ENCODE measurements around the gene HAUS8. TPM values are rescaled to one million over a fixed set of nuclear protein-coding genes. Genes with fewer than 3 reads are reported as not detected.

The HAUS8 gene
- total RNA-seq, 6 experiments from 2014 or later: 7.6 to 13.2 (median 12.2) TPM

GRCh38 chr19:17041976-17042375, 33.3 kb downstream of the HAUS8 start:
- H3K4me1 Mint-ChIP-seq (ENCODE audit: low read depth): no peaks in the 10 kb centered on the region
- no peak for TF ChIP-seq CTCF (IDR thresholded peaks at IDR 0.05)
- DNase-seq: no peak
- no peaks in the 10 kb centered on the region for H3K36me3 Mint-ChIP-seq (ENCODE audit: low read depth)
- no peaks in the 10 kb centered on the region for H3K9me3 Mint-ChIP-seq
- no peak overlapping the region for H3K4me3 Mint-ChIP-seq
- no peak overlapping the region for H3K27ac Mint-ChIP-seq
- H3K27me3 Mint-ChIP-seq (ENCODE audit: insufficient read depth): peaks cover 11% of the 10 kb centered on the region

- Mint-ChIP-seq H3K4me3 (no peak overlapping the region), H3K4me1 (ENCODE audit: low read depth) (no peaks in the 10 kb centered on the region), H3K9me3 (no peaks in the 10 kb centered on the region), H3K27me3 (ENCODE audit: insufficient read depth) (peaks cover 21% of the 10 kb centered on the region), H3K27ac (no peak overlapping the region), H3K36me3 (ENCODE audit: low read depth) (no peaks in the 10 kb centered on the region)
- no peak for TF ChIP-seq CTCF (IDR thresholded peaks at IDR 0.05)
- no peak for DNase-seq
Measured at GRCh38 chr19:17037966-17038500, 37.2 kb downstream of the HAUS8 start.

- no peaks in the 10 kb centered on the region for H3K36me3 Mint-ChIP-seq (ENCODE audit: low read depth)
- no peak for DNase-seq
- H3K4me1 Mint-ChIP-seq (ENCODE audit: low read depth): no peaks in the 10 kb centered on the region
- no peak overlapping the region for H3K4me3 Mint-ChIP-seq
- H3K27ac Mint-ChIP-seq: no peak overlapping the region
- H3K27me3 Mint-ChIP-seq (ENCODE audit: insufficient read depth): peaks cover 22% of the 10 kb centered on the region
- no peak for TF ChIP-seq CTCF (IDR thresholded peaks at IDR 0.05)
- H3K9me3 Mint-ChIP-seq: no peaks in the 10 kb centered on the region
Measured at GRCh38 chr19:17037184-17037583, 38.1 kb downstream of the HAUS8 start.

DNA sequence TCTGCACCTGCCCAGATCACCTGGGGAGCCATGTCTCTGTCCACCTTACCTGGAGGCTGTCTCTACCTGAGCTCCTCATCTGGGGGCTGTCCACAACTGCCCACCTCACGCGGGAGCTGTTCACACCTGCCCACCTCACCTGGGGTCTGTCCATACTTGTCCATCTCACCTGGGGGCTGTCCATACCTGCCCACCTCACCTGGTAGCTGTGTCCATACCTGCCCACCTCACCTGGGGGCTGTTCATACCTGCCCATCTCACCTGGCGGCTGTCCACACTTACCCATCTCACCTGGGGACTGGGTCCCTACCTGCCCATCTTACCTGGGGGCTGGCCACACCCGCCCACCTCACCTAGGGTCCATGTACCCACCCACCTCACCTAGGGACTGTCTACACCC, 38.6 kb downstream of the HAUS8 start:
- Mint-ChIP-seq H3K27ac (no peak overlapping the region), H3K4me3 (no peak overlapping the region), H3K4me1 (ENCODE audit: low read depth) (no peaks in the 10 kb centered on the region), H3K36me3 (ENCODE audit: low read depth) (no peaks in the 10 kb centered on the region), H3K9me3 (no peaks in the 10 kb centered on the region), H3K27me3 (ENCODE audit: insufficient read depth) (peaks cover 18% of the 10 kb centered on the region)
- no peak for DNase-seq
- TF ChIP-seq CTCF (IDR thresholded peaks at IDR 0.05): no peak

DNA sequence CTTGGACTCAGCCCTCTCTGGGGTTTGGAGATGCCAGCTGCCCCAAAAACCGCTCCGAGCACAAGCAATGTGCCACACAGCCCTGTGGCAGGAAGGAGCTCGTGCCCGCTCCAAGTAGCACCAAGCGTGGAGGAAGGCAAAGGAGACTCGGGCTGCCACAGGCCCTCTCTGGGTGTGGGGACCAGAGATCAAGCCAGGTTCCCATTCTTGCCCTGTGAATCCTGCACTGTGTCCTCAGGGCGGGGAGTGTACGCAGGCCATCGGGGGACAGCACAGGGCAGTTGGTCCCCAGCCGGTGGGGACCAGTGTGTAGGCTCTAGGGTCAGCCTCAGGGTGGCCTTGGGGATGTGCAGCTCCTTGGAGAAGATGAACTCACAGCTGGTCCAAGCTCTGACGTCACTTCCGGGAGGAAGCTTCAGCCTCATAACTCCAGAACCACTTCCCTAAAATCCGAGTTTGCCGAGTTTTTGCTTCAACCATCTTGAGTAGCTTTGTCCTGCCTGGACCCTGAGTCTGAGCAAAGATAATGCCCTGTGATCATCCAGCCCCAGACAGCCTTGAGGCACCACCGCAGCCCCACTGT, 39.3 kb downstream of the HAUS8 start:
- H3K27me3 Mint-ChIP-seq (ENCODE audit: insufficient read depth): peaks cover 17% of the 10 kb centered on the region
- H3K9me3 Mint-ChIP-seq: no peaks in the 10 kb centered on the region
- no peaks in the 10 kb centered on the region for H3K4me1 Mint-ChIP-seq (ENCODE audit: low read depth)
- TF ChIP-seq CTCF (IDR thresholded peaks at IDR 0.05): no peak
- H3K36me3 Mint-ChIP-seq (ENCODE audit: low read depth): no peaks in the 10 kb centered on the region
- no peak overlapping the region for H3K4me3 Mint-ChIP-seq
- no peak for DNase-seq
- H3K27ac Mint-ChIP-seq: no peak overlapping the region
